Caco-2 (cell line): ENCODE results near the gene OR51L1. TPM values are rescaled to one million over a fixed set of nuclear protein-coding genes. Genes with fewer than 3 reads are reported as not detected.

Experiments
- BruUV-seq: library from RNA; stranded (reverse); fragments of 400-500 nt; replicated peaks from 2 replicates; lab custom pipeline; 2021; lab: Mats Ljungman, UMichigan
- CTCF ChIA-PET: fragments of 300-600 bp; sonication (Branson Sonifier 250); formaldehyde crosslinking; loops from one replicate; lab custom pipeline; 2022; ENCODE audit warnings: antibody characterized with exemption; lab: Charles Lee
- POLR2A ChIA-PET: fragments of 300-600 bp; sonication (Branson Sonifier 250); formaldehyde crosslinking; loops from one replicate; lab custom pipeline; 2022; ENCODE audit warnings: antibody characterized with exemption; lab: Charles Lee
- DNase-seq, 2 experiments: peaks; one replicate each; pipeline versions ENCODE4 v3.0.0 to v3.0.0-alpha.2; 2020 to 2022
- H3K27me3 ChIP-seq: replicated peaks from 2 replicates; pipeline ENCODE4 v1.6.0; 2011; ENCODE audit warnings: low read length; ENCODE audit not compliant: control insufficient read depth, insufficient read depth
- H3K36me3 ChIP-seq: 2 replicates; pipeline ENCODE4 v1.5.1; 2011; ENCODE audit warnings: low read length; ENCODE audit not compliant: control insufficient read depth, insufficient read depth
- H3K4me1 ChIP-seq: fragments of 250-450 bp; sonication (Bioruptor Pico); 2 replicates; pipeline ENCODE4 v1.5.1; 2020; ENCODE audit warnings: mild to moderate bottlenecking
- H3K4me3 ChIP-seq: 2 replicates; pipeline ENCODE4 v1.5.1; 2011; ENCODE audit warnings: low read depth, mild to moderate bottlenecking, control low read depth, low read length
- H3K9me3 ChIP-seq: fragments of 250-450 bp; sonication (Bioruptor Pico); 2 replicates; pipeline ENCODE4 v1.5.1; 2020; ENCODE audit warnings: mild to moderate bottlenecking, moderate library complexity
- H3K27ac Mint-ChIP-seq: one replicate; pipeline ENCODE4 v1.8.0; 2022; ENCODE audit warnings: mixed read lengths; ENCODE audit not compliant: unreplicated experiment
- H3K27me3 Mint-ChIP-seq: one replicate; pipeline ENCODE4 v1.8.0; 2022; ENCODE audit warnings: mixed read lengths; ENCODE audit not compliant: insufficient read depth, unreplicated experiment
- H3K36me3 Mint-ChIP-seq: one replicate; pipeline ENCODE4 v1.8.0; 2022; ENCODE audit warnings: mild to moderate bottlenecking, mixed read lengths; ENCODE audit not compliant: insufficient read depth, unreplicated experiment
- H3K4me1 Mint-ChIP-seq: one replicate; pipeline ENCODE4 v1.8.0; 2022; ENCODE audit warnings: low read depth, mixed read lengths; ENCODE audit not compliant: unreplicated experiment
- H3K4me3 Mint-ChIP-seq: one replicate; pipeline ENCODE4 v1.8.0; 2022; ENCODE audit warnings: mild to moderate bottlenecking, moderate library complexity, mixed read lengths; ENCODE audit not compliant: unreplicated experiment
- H3K9me3 Mint-ChIP-seq: one replicate; pipeline ENCODE4 v1.8.0; 2022; ENCODE audit warnings: mixed read lengths; ENCODE audit not compliant: unreplicated experiment
- CTCF ChIP-seq, 2 experiments: fragments of 200-600 bp in 1 of 2; IDR thresholded peaks; 1 replicate in 1 of 2; 2 replicates in 1 of 2; pipeline versions ENCODE4 v1.5.1 to v1.8.0; 2011 to 2022; ENCODE audit warnings: antibody characterized with exemption in 1 of 2, control low read depth in 1 of 2, inconsistent platforms in 1 of 2, low read depth in 1 of 2, low read length in 1 of 2, mild to moderate bottlenecking in 1 of 2, moderate library complexity in 1 of 2; ENCODE audit not compliant: insufficient read depth in 1 of 2, severe bottlenecking in 1 of 2, unreplicated experiment in 1 of 2
- intact Hi-C: fragments of 100-400 bp; cut with micrococcal nuclease; formaldehyde crosslinking; loops from one replicate; pipeline ENCODE4 v1.10.0; 2022; ENCODE audit not compliant: unreplicated experiment
- total RNA-seq: library from RNA; stranded (reverse); gene quantifications from 2 replicates; pipeline ENCODE4 v1.2.3, GENCODE V29; 2022

The OR51L1 gene
- total RNA-seq, 1 experiment from 2014 or later, result not detected

- ChIA-PET POLR2A (no interaction called here), CTCF (no interaction called here)
- no TSS peak for BruUV-seq
- no peak for DNase-seq
- H3K9me3 Mint-ChIP-seq, result no peaks in the 10 kb centered on the region
- peaks cover 9% of the 10 kb centered on the region for H3K27me3 Mint-ChIP-seq
- H3K4me3 ChIP-seq, result no peak overlapping the region
- H3K4me1 ChIP-seq, result no peaks in the 10 kb centered on the region
- no peaks in the 10 kb centered on the region for H3K36me3 Mint-ChIP-seq
- no peaks in the 10 kb centered on the region for H3K4me1 Mint-ChIP-seq
- no peaks in the 10 kb centered on the region for H3K36me3 ChIP-seq
- no peak overlapping the region for H3K4me3 Mint-ChIP-seq
- no peaks in the 10 kb centered on the region for H3K9me3 ChIP-seq
- no peaks in the 10 kb centered on the region for H3K27me3 ChIP-seq
- TF ChIP-seq CTCF (IDR thresholded peaks at IDR 0.05; ENCODE audit: insufficient read depth in 1 of 2, low read depth in 1 of 2, low read length in 1 of 2, severe bottlenecking in 1 of 2, unreplicated experiment in 1 of 2), result no peak
- intact Hi-C loops, result no loop called here
- H3K27ac Mint-ChIP-seq, result no peak overlapping the region
These were observed 37.3 kb upstream of the OR51L1 start for GRCh38 chr11:4957396-4957795.

- BruUV-seq, result no TSS peak
- H3K9me3 Mint-ChIP-seq, result no peaks in the 10 kb centered on the region
- no peak for TF ChIP-seq CTCF (IDR thresholded peaks at IDR 0.05; ENCODE audit: insufficient read depth in 1 of 2, low read depth in 1 of 2, low read length in 1 of 2, severe bottlenecking in 1 of 2, unreplicated experiment in 1 of 2)
- Histone ChIP-seq H3K36me3 (no peaks in the 10 kb centered on the region), H3K4me1 (no peaks in the 10 kb centered on the region), H3K9me3 (no peaks in the 10 kb centered on the region), H3K27me3 (no peaks in the 10 kb centered on the region), H3K4me3 (no peak overlapping the region)
- no peak overlapping the region for H3K4me3 Mint-ChIP-seq
- H3K27ac Mint-ChIP-seq, result no peak overlapping the region
- intact Hi-C loops, result loop anchor here (5.0 kb wide), 1 partner anchor 34 kb away; no protein-coding TSS in a partner anchor
- ChIA-PET CTCF (no interaction called here), POLR2A (no interaction called here)
- DNase-seq, result no peak
- H3K36me3 Mint-ChIP-seq, result no peaks in the 10 kb centered on the region
- H3K4me1 Mint-ChIP-seq, result no peaks in the 10 kb centered on the region
- peaks cover 9% of the 10 kb centered on the region for H3K27me3 Mint-ChIP-seq
These were observed 33.8 kb upstream of the OR51L1 start for GRCh38 chr11:4960877-4961276.

GRCh38 chr11:4962816-4963215 lies 31.8 kb upstream of the OR51L1 start:
- Mint-ChIP-seq H3K4me3 (no peak overlapping the region), H3K4me1 (no peaks in the 10 kb centered on the region), H3K36me3 (no peaks in the 10 kb centered on the region), H3K9me3 (no peaks in the 10 kb centered on the region), H3K27me3 (peaks cover 9% of the 10 kb centered on the region), H3K27ac (no peak overlapping the region)
- no peaks in the 10 kb centered on the region for H3K36me3 ChIP-seq
- no peaks in the 10 kb centered on the region for H3K27me3 ChIP-seq
- H3K4me1 ChIP-seq, result no peaks in the 10 kb centered on the region
- no peak overlapping the region for H3K4me3 ChIP-seq
- intact Hi-C loops, result loop anchor here (5.0 kb wide), 1 partner anchor 36 kb away; no protein-coding TSS in a partner anchor
- DNase-seq, result no peak
- ChIA-PET POLR2A (no interaction called here), CTCF (no interaction called here)
- no peaks in the 10 kb centered on the region for H3K9me3 ChIP-seq
- no peak for TF ChIP-seq CTCF (IDR thresholded peaks at IDR 0.05; ENCODE audit: insufficient read depth in 1 of 2, low read depth in 1 of 2, low read length in 1 of 2, severe bottlenecking in 1 of 2, unreplicated experiment in 1 of 2)
- BruUV-seq, result no TSS peak
